Endometrial microvascular endothelial cells (primary cell): ENCODE measurements around the gene GNG7. TPM values are rescaled to one million over a fixed set of nuclear protein-coding genes. Genes with fewer than 3 reads are reported as not detected.
"Not testable (repeated sequence)": the region's sequence is repeated elsewhere in the genome, so short reads cannot be mapped to it uniquely, and the experiment has no call there.

ENCODE experiments used
- in situ Hi-C: cut with HindIII; loops from 2 replicates; pipeline ENCODE4 v1.10.0; 2017; ENCODE audit warnings: low sequenced_read_pairs, low pct_unique_long_range_greater_than_20kb; ENCODE audit errors: inconsistent ontology term
- total RNA-seq: library from RNA; depleted of rRNA; stranded (reverse); fragments of >200 nt; gene quantifications from one replicate; pipeline ENCODE4 v1.2.3, GENCODE V29; 2015; ENCODE audit errors: inconsistent ontology term

The GNG7 gene
- total RNA-seq, 1 donor from 2014 or later: not detected

DNA sequence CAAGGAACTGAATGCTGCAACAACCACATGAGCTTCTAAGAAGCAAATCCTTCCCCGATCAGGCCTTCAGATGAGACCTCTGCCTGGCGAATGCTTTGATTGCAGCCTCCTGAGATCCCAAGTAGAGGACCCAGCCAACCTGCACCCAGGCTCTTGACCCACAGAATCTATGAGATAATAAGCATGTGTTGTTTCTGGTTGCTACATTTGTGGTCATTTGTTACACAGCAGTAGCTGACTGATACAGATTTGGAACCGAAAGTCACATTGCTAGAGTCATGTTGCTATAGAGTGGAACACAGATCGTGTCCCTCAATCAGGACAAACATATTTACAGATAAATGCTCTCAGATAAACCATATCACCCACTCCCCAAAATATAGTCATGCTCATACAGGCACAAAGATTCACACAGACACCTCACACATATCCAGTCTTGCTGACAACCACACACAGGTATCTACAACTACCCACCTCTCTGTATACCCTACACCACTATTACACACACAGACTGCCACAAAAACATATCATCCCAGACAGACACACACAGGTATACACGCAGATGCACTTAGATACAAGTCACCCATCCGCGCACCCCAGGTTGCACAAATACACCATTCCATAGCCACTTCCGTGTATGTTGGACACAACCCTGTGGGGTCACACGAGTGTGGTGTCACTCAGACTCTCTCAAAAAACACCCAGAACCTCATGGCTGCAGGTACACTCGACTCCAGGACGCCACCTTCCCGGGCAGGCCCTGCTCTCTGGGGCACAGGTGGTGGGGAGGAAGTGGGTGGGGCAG, 13.2 kb upstream of the GNG7 start:
- in situ Hi-C loops: no loop called here

DNA sequence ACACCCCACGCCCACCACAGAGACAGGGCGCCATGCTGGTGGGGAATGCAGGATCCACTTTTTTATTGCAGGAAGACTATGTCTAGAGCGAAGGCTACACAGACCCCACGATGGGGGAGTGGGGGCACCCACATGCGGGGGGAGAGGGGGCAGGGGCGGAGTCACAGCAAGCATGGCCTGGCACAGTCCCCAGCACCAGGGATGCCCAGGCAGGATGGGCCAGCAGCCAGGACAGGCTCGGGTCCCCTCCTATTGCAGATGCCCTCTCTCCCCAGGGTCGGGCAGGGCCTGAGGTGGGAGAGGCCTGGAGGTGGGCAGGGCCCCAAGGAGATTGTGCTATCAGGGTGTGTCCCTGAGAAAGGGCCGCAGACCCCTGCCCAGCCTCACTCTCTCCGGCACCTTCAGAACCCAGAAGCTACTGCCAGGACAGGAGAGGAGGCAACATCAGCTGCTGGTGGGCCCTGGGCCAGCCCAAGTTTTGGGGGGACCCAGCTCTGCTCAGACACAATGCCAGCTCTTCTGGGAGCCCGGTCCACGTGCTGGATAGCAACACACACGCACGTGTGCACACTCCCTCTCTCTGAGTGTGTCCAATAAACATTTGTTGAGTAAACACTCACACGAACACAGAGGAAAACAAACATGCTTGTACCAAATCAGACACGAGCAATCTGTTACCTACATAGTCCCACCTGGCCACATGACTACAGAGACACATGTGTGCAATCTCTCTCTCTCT, 12.2 kb upstream of the GNG7 start:
- in situ Hi-C loops: no loop called here

DNA sequence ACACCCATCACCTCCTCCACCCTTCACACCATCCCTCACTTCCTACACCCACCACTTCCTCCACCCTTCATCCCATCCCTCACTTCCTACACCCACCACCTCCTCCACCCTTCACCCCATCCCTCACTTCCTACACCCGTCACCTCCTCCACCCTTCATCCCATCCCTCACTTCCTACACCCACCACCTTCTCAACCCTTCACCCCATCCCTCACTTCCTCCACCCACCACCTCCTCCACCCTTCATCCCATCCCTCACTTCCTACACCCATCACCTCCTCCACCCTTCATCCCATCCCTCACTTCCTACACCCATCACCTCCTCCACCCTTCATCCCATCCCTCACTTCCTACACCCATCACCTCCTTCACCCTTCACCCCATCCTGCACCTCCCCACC, 11.6 kb upstream of the GNG7 start:
- in situ Hi-C loops: not testable (repeated sequence)

DNA sequence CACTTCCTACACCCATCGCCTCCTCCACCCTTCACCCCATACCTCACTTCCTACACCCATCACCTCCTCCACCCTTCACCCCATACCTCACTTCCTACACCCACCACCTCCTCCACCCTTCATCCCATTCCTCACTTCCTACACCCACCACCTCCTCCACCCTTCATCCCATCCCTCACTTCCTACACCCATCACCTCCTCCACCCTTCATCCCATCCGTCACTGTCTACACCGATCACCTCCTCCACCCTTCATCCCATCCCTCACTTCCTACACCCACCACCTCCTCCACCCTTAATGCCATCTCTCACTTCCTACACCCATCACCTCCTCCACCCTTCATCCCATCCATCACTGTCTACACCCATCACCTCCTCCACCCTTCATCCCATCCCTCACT, 10.7 kb upstream of the GNG7 start:
- in situ Hi-C loops: not testable (repeated sequence)

DNA sequence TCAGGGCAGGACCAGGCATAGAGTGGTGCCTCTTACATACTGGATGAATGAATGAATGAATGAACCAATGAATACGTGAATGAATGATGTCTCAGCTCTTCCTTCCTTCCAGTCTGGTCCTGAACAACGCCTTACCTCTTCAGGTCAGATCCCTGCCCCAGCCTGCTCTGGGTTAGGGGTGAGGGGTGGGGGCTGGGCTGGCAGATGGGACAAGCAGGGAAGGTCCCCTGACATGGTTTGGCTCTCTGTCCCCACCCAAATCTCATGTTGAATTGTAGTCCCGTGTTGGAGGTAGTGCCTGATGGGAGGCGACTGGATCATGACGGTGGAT, 9.3 kb upstream of the GNG7 start:
- in situ Hi-C loops: no loop called here

DNA sequence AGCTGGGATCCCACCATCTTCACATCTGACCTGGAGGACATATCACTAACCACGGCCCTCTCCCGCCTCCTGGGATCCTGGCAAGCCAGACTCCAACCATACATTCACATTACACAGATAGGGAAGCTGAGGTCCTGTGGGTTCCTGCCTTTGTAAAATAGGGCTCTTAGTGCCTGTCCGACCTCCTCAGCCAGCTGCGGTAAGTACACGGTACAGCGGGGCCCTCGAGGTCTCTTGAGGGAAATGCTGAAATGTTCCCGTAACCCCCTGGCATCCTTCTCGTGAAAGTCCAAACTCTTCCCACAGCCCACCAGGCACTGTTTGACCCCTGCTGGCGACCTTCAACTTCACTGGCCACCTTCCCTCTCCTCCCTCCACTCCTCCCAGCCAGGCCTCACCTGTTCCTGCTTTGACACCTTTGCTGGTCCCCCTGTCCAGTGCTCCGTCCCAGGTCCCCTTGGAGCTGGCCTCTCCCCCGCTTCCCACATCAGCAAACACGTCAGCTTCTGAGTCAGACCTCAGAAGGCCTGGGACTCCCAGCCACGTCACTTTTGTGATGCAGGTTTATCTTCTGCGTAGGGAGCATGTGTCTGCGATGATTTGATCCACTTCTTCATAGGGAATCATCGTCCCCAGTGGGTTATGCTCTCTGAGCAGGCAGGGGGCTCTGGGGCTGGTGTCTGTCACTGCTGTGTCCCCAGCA, 8.8 kb upstream of the GNG7 start:
- in situ Hi-C loops: no loop called here

DNA sequence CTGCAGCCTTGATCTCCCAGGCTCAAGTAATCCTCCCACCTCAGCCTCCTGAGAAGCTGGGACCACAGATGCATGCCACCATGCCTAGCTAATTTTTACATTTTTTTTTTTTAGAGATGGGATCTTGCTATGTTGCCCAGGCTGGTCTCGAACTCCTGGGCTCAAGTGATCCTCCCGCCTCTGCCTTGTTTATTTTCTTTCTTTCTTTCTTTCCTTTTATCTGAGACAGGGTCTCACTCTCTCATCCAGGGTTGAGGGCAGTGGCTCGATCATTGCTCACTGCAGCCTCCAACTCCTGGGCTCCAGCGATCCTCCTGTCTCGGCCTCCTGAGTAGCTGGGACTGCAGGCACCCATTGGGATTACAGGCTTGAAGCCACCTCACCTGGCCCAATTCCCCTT, 3.8 kb upstream of the GNG7 start:
- in situ Hi-C loops: no loop called here

DNA sequence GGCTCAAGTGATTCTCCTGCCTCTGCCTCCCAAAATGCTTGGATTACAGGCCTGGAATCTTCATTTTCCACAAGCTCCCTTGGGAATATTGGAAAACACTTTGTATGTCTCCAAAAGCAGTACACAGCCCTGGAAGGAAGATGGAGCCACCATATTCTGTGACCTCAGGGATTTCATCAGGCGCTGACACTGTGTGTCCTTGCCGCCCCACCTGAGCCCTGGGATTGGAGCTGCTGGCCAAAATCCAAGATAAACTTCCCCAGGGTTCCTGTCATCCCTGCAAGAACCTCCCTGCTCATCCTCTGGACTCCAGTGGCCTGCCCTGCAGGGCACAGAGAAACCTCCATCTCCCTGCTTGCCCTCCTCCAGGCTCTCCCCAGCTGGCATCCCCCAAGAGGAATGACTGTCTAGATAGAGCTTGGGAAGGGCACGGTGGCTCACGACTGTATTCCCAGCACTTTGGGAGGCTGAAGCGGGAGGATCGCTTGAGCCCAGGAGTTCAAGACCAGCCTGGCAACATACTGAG, 1.3 kb upstream of the GNG7 start:
- in situ Hi-C loops: no loop called here

DNA sequence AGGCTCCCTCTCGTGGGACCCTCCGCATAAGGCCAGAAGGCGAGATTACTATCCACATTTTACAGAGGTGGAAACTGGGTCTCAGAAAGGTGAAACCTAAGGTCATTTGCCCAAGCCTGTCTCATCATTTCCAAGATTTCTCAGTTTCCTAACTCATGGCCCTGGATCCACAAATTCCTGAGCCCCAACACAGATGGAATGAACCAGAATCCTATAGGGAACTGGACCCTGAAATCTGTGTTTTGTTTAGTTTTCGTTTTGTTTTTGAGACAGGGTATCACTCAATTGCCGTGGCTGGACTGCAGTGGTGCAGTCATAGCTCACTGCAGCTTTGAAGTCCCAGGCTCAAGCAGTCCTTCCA, 563 bp upstream of the GNG7 start:
- in situ Hi-C loops: no loop called here

DNA sequence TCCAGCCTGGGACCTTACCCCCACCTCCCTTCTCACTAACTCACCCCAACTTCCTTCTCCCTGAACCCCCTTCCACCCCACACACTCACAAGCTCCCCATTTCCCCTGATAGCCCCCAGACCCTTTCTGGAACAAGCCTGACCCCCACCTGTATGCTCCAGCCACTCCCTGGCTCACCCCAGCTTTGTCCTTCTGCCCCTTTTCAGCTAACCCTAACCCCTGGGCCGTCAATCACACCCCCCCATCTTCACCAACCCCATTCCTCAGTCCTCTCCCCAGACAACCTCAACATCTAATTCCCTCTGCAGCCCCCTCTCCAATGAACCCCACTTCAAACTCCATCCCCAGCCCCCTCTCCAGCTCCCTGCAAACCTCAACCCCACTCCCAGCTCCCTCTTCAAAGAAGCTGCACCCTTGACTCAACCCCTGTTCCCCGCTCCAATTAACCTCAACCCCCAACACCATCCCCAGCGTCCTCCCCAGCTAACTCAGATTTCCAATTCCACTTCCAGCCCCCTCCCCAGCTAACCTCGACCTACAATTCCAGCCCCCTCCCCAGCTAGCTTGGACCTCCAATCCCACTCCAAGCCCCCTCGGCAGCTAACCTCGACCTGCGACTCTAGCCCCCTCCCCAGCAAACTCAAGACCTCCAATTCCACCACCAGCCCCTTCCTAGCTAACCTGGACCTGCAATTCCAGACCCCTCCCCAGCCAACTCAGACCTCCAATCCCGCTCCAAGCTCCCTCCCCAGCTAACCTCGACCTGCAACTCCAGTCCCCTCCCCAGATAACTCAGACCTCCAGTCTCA, 929 bp downstream of the GNG7 start:
- in situ Hi-C loops: no loop called here

DNA sequence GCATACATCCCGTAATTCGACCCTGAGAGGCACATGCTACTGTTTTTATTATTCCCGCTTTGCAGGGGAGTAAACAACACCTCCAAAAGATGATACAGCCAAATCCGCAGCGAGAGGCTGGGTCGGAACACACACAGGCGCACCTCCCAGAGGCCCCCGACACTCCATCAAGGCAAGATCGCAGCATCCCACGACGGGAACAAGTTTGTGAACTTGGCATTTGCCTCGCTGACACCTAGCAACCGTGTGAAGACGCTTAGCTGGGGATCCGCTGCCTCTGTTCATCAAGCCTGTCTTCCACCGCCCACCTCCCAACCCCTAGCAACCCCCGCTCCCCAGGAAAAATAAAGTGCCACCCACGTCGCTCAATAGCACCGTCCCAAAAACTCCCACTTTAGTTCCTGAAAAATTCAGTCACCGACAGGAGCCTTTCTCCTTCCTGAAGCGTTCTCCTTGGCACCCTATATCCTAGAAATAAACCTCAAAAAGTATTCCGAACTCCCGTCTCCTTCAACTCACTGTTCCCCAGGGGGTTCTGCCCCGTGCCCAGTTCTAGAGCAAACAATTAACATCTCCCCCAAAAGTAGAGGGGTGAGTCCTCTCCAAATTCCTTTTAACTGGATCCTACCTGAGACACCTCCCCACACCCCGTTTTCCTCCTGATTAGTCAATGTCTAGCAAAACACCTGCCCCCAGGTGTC, 1.7 kb downstream of the GNG7 start:
- in situ Hi-C loops: no loop called here

DNA sequence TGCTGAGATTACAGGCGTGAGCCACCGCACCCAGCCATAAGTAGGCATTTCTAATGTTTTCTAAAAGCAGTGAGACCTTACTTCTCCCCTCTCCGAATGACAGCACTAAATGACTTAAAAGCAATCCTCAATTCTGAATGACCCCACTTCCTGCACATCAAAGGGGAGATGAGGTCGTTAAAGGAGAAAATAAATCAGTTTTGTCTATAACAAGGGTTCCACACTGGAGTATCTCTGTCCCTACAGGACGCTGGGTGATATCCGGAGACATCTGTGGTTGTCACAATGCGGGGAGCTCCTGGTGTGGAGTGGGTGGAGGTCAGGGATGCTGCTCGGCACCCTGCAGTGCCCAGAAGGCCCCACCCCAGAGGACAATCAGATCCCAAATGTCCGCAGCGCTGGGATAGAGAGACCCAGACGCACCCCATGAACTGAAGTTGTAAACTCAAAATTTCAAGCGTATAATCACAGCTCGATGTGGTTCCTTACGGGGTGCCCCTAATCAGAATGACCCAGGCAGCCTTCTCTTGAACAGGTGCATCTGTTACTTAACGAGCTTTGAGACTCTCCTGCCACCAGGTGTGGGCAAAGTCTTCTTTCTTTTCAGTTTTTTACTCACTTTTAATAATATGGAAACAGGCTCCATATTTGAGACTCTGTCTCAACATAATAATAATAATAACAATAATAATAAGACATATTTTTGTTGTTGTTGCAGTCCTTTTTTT, 2.9 kb downstream of the GNG7 start:
- in situ Hi-C loops: no loop called here

DNA sequence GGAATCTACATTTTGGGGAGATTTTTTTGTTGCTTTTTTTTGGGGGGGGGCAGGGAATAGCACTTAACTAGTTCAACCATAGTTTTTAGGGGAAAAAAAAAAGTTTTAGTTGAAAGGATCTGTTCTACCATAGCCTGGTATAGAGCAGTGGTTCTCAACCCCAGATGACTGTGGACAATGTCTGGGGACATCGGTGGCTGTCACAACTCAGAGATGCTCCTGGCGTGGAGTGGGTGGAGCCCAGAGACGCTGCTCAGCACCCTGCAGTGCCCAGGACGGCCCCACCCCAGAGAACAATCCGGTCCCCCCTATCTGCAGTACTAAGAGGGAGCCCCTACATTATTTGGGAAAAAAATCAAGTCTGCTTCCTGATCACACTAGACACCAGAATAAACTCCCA, 8.3 kb downstream of the GNG7 start:
- in situ Hi-C loops: no loop called here

DNA sequence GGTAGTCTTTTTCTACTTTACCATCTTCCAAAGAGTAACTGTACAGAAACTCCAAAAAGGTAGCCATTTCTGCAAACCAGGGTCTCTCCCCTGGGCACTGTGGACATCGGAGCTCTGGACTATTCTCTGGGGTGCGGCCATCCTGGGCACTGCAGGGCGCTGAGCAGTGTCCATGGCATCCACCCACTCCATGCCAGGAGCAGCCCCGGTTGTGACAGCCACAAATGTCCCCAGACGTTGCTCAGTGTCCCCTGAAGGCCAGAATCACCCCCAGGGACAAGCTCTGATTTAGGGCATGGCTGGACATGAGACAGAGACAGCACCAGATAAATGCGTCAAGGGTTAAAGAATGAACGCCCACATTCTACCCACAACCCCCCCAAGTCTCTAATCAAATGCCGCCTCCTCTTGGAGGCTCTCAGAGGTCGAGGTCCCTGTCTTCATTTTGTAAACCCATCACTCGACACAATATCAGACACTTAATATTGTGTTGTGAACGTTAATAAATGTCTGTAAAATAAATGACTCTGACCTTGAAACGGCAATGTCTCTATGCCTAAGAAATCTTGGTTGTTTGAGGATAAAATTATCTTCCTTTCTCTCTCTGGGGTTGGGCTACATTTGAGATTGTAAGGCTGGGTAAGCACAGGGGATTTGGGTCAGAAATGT, 8.9 kb downstream of the GNG7 start:
- in situ Hi-C loops: no loop called here

DNA sequence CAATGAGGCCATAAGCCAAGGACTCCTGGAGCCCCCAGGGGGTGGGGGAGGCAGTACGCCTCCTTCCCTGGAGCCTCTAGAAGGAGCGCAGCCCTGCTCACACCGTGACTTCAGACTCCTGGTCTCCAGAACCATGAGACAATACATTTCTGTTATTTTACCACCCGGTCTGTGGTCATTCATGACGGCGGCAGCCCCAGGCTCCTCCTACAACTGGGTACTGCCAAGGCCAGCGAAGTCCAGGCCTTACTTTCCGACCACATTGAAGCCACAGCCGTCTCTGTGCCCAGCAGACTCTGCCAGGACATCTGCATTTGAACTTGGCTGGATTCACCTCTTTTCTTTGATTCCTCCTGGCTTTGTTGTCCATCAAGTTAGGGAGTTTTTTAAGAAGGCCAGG, 10.5 kb downstream of the GNG7 start:
- in situ Hi-C loops: no loop called here

DNA sequence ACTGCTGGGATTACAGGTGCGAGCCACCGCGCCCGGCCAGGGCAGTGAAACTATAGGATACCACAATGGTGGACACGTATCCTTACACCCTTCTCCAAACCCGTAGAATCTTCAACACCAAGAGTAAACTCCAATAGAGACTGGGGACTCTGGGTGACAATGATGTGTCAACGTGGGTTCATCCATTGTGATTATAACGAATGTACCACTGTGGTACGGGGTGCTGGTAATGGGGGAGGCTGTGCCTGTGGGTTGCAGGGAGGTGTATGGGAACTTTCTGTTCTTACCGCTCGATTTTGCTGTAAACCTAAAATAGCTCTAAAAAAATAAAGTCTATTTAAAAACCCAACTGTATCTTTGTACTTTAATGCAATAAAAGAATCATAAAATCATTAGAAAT, 11.6 kb downstream of the GNG7 start:
- in situ Hi-C loops: no loop called here

DNA sequence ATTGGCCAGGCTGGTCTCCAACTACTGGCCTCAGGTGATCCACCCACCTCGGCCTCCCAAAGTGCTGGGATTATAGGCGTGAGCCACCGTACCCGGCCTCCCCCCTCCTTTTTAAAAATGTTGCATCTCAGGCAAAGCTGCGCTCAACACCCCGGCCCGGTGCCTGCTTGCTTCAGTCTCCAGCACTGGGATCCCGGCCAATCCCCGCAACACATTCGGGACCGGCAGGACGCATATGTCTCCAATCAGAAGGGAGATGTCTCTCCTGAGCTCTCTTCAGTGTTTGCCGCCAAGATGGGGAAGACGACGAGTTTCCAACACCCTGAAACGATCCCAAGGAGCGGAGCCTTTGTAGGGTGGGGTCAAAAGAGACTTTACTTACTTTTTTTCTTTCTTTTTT, 16.1 kb downstream of the GNG7 start:
- in situ Hi-C loops: no loop called here
